ENCODE measurements around the gene DNER. TPM values are rescaled to one million over a fixed set of nuclear protein-coding genes. Genes with fewer than 3 reads are reported as not detected.

Gene DNER
- total RNA-seq, 1 experiment from 2014 or later = 8.4 TPM

GRCh38 chr2:229429589-229429988, 284.8 kb downstream of the DNER start:
- no peak overlapping the region for H3K4me3 ChIP-seq (ENCODE audit: low read depth, low read length, poor library complexity, severe bottlenecking)
- TF ChIP-seq CTCF (conservative IDR thresholded peaks at IDR 0.05; ENCODE audit: low read depth, low read length) (no peak), EZH2 (IDR thresholded peaks at IDR 0.05; ENCODE audit: borderline replicate concordance, low read depth, low read length, poor library complexity, severe bottlenecking) (no peak)
- no peak for DNase-seq (ENCODE audit: low spot score)
- POLR2A ChIA-PET (ENCODE audit: low non-redundant PET) = no interaction called here
- CTCF ChIA-PET = interaction anchor here (0.5 kb wide), 1 partner anchor 324 kb away, joined by 4 read pairs; no protein-coding TSS in a partner anchor
- intact Hi-C loops (cut with micrococcal nuclease; ENCODE audit: unreplicated experiment) = no loop called here
- H3K36me3 ChIP-seq (ENCODE audit: insufficient read depth, low read length, poor library complexity, severe bottlenecking) = no peaks in the 10 kb centered on the region
- H3K4me1 ChIP-seq (ENCODE audit: insufficient read depth, low read length, poor library complexity, severe bottlenecking) = no peaks in the 10 kb centered on the region
- no peaks in the 10 kb centered on the region for H3K9me3 ChIP-seq (ENCODE audit: low read depth, low read length, poor library complexity, severe bottlenecking)
- no peak overlapping the region for H3K27ac ChIP-seq (ENCODE audit: low read depth, low read length, poor library complexity, severe bottlenecking)
- no TSS peak for BruUV-seq (replicated peaks)
- H3K27me3 ChIP-seq (replicated peaks; ENCODE audit: insufficient read depth, low read depth, low read length, poor library complexity) = no peaks in the 10 kb centered on the region

- TF ChIP-seq EZH2 (IDR thresholded peaks at IDR 0.05; ENCODE audit: borderline replicate concordance, low read depth, low read length, poor library complexity, severe bottlenecking) = no peak
- TF ChIP-seq CTCF (conservative IDR thresholded peaks at IDR 0.05; ENCODE audit: low read depth, low read length) = no peak
Observed at GRCh38 chr2:229426464-229426863, 287.9 kb downstream of the DNER start.

GRCh38 chr2:229425598-229425997, 288.8 kb downstream of the DNER start:
- H3K4me1 ChIP-seq (ENCODE audit: insufficient read depth, low read length, poor library complexity, severe bottlenecking) = peaks cover 5% of the 10 kb centered on the region
- BruUV-seq (replicated peaks) = no TSS peak
- intact Hi-C loops (cut with micrococcal nuclease; ENCODE audit: unreplicated experiment) = no loop called here
- no peaks in the 10 kb centered on the region for H3K36me3 ChIP-seq (ENCODE audit: insufficient read depth, low read length, poor library complexity, severe bottlenecking)
- TF ChIP-seq EZH2 (IDR thresholded peaks at IDR 0.05; ENCODE audit: borderline replicate concordance, low read depth, low read length, poor library complexity, severe bottlenecking) (no peak), CTCF (conservative IDR thresholded peaks at IDR 0.05; ENCODE audit: low read depth, low read length) (no peak)
- CTCF ChIA-PET = no interaction called here
- POLR2A ChIA-PET (ENCODE audit: low non-redundant PET) = no interaction called here
- no peak overlapping the region for H3K27ac ChIP-seq (ENCODE audit: low read depth, low read length, poor library complexity, severe bottlenecking)
- no peaks in the 10 kb centered on the region for H3K27me3 ChIP-seq (replicated peaks; ENCODE audit: insufficient read depth, low read depth, low read length, poor library complexity)
- H3K4me3 ChIP-seq (ENCODE audit: low read depth, low read length, poor library complexity, severe bottlenecking) = no peak overlapping the region
- no peak for DNase-seq (ENCODE audit: low spot score)
- H3K9me3 ChIP-seq (ENCODE audit: low read depth, low read length, poor library complexity, severe bottlenecking) = no peaks in the 10 kb centered on the region

More at GRCh38 chr2:229426464-229426863, 287.9 kb downstream of the DNER start:
- Histone ChIP-seq H3K36me3 (ENCODE audit: insufficient read depth, low read length, poor library complexity, severe bottlenecking) (no peaks in the 10 kb centered on the region), H3K4me3 (ENCODE audit: low read depth, low read length, poor library complexity, severe bottlenecking) (no peak overlapping the region), H3K27me3 (replicated peaks; ENCODE audit: insufficient read depth, low read depth, low read length, poor library complexity) (no peaks in the 10 kb centered on the region), H3K4me1 (ENCODE audit: insufficient read depth, low read length, poor library complexity, severe bottlenecking) (peaks cover 5% of the 10 kb centered on the region), H3K9me3 (ENCODE audit: low read depth, low read length, poor library complexity, severe bottlenecking) (no peaks in the 10 kb centered on the region), H3K27ac (ENCODE audit: low read depth, low read length, poor library complexity, severe bottlenecking) (no peak overlapping the region)
- DNase-seq (ENCODE audit: low spot score) = no peak
- ChIA-PET CTCF (no interaction called here), POLR2A (ENCODE audit: low non-redundant PET) (no interaction called here)
- BruUV-seq (replicated peaks) = no TSS peak
- intact Hi-C loops (cut with micrococcal nuclease; ENCODE audit: unreplicated experiment) = no loop called here
